Neural progenitor cell (in vitro differentiated cells): ENCODE results near the gene PCDHB1.

Experiments
- EZH2 ChIP-seq: fragments of 200-600 bp; sonication (generic); IDR thresholded peaks from 2 replicates; pipeline ENCODE4 v1.6.1; 2017; ENCODE audit warnings: antibody characterized with exemption, mild to moderate bottlenecking, moderate library complexity
- TF ChIP-seq, protein P1 (sequence below): fragments of 200-600 bp; sonication (generic); IDR thresholded peaks from 2 replicates; pipeline ENCODE4 v1.5.1; 2017; ENCODE audit warnings: antibody characterized with exemption, mild to moderate bottlenecking

DNA sequence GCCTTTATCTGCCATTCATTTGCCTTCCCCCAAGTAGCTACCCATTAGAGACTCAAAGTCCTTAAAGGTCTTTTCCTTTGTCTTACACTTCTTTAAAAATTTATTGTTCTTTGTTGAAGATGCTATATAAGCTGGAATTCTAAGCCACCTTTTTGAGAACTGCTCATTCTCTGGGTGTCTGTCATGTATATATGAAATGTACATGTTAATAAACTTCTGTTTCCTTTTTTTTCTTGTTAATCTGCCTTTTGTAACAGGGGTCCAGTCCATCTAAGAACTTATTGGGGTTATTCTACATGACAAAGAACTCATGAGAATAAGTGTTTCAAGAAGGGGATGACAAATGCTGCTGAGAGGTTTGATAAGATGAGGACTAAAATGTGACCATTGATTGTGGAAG is 43.4 kb upstream of the PCDHB1 start:
- TF ChIP-seq, protein P1, sequence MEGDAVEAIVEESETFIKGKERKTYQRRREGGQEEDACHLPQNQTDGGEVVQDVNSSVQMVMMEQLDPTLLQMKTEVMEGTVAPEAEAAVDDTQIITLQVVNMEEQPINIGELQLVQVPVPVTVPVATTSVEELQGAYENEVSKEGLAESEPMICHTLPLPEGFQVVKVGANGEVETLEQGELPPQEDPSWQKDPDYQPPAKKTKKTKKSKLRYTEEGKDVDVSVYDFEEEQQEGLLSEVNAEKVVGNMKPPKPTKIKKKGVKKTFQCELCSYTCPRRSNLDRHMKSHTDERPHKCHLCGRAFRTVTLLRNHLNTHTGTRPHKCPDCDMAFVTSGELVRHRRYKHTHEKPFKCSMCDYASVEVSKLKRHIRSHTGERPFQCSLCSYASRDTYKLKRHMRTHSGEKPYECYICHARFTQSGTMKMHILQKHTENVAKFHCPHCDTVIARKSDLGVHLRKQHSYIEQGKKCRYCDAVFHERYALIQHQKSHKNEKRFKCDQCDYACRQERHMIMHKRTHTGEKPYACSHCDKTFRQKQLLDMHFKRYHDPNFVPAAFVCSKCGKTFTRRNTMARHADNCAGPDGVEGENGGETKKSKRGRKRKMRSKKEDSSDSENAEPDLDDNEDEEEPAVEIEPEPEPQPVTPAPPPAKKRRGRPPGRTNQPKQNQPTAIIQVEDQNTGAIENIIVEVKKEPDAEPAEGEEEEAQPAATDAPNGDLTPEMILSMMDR: no peak
- no peak for TF ChIP-seq EZH2
